Heart left ventricle (tissue), 16 donors: ENCODE results near the gene DCHS2. TPM values are rescaled to one million over a fixed set of nuclear protein-coding genes. Genes with fewer than 3 reads are reported as not detected.

Source experiments
- ATAC-seq, 4 donors: fragments of 200-7000 bp; cut with Tn5 transposase; one replicate each; pipeline ENCODE4 v1.9.1; 2020 to 2022; ENCODE audit warnings: moderate library complexity in 4 of 4, mild to moderate bottlenecking in 3 of 4, moderate number of reproducible peaks in 1 of 4
- DNase-seq, 5 donors: peaks; one replicate each; pipeline ENCODE4 v3.0.0-alpha.2; 2020
- H3K27ac ChIP-seq, 12 donors: fragments of 200-600 bp; sonication (generic) in 4 of 12; one replicate each; pipeline versions ENCODE4 v1.5.0 to v1.8.0; 2016 to 2022; ENCODE audit warnings: mild to moderate bottlenecking in 2 of 12
- H3K27me3 ChIP-seq, 9 donors: fragments of 200-600 bp; sonication (generic) in 2 of 9; one replicate each; pipeline versions ENCODE4 v1.5.1 to v1.8.0; 2016 to 2022; ENCODE audit warnings: mild to moderate bottlenecking in 3 of 9
- H3K36me3 ChIP-seq, 9 donors: fragments of 200-600 bp; sonication (generic) in 2 of 9; one replicate each; pipeline versions ENCODE4 v1.5.0 to v1.8.0; 2018 to 2022; ENCODE audit warnings: mild to moderate bottlenecking in 2 of 9
- H3K4me1 ChIP-seq, 12 donors: fragments of 200-600 bp; sonication (generic) in 4 of 12; one replicate each; pipeline versions ENCODE4 v1.5.0 to v1.8.0; 2016 to 2022; ENCODE audit warnings: mild to moderate bottlenecking in 3 of 12
- H3K4me3 ChIP-seq, 12 donors: fragments of 200-600 bp; sonication (generic) in 4 of 12; one replicate each; pipeline versions ENCODE4 v1.5.0 to v1.8.0; 2017 to 2022; ENCODE audit warnings: mild to moderate bottlenecking in 9 of 12, moderate library complexity in 4 of 12
- H3K9me3 ChIP-seq, 12 donors: fragments of 200-600 bp; sonication (generic) in 4 of 12; one replicate each; pipeline versions ENCODE4 v1.5.0 to v1.8.0; 2016 to 2022; ENCODE audit warnings: mild to moderate bottlenecking in 1 of 12
- POLR2A ChIP-seq, 2 donors: fragments of 450-650 bp; IDR thresholded peaks; one replicate each; pipeline ENCODE4 v1.6.1; 2017; ENCODE audit warnings: antibody characterized with exemption in 2 of 2, mild to moderate bottlenecking in 2 of 2, moderate library complexity in 2 of 2
- WGBS, 4 donors: extraction: QIAGEN DNeasy Blood & Tissue Kit in 2 of 4; methylation state at CpG; one replicate each; pipeline versions ENCODE4 v1.1.5 to v1.1.7; 2013 to 2018; 5-methylcytosine and 5-hydroxymethylcytosine counted together
- intact Hi-C, 10 donors: fragments of 100-400 bp; cut with DNase I; formaldehyde crosslinking; loops; one replicate each; pipeline versions ENCODE4 v1.11.1 to v1.14.2; 2022
- polyA plus RNA-seq, 2 donors: library from polyadenylated mRNA; stranded (reverse); fragments of 200-250 nt; gene quantifications; one replicate each; pipeline ENCODE4 v1.2.3, GENCODE V29; 2013
- total RNA-seq, 9 donors: library from RNA; depleted of rRNA in 2 of 9; stranded (reverse); fragments of >200 nt in 2 of 9; fragmentation: NEBNext Ultra II Directional in 3 of 9; extraction: Animal tissue kit (Norgen Biotek cat#: 25700) in 3 of 9; gene quantifications; one replicate each; pipeline versions ENCODE4 v1.1.0 to v1.2.4, GENCODE V29; 2016 to 2023
- TF ChIP-seq, protein P1 (sequence below), 12 donors: fragments of 200-600 bp; sonication (generic) in 4 of 12; IDR thresholded peaks; one replicate each; pipeline versions ENCODE4 v1.5.0 to v1.8.0; 2018 to 2022; ENCODE audit warnings: antibody characterized with exemption in 12 of 12, mild to moderate bottlenecking in 5 of 12
- donor health status: ischemic (EF 13 %, LVEDD 7.1; RV severe dilation, severe dysfunction).
- donor health status: healthy with polysubstance abuse.
- donor health status: DM: no; HTN: yes; CAD: no.
- donor health status: DM: no; HTN: no; CAD: no.
- donor health status: ischemic (EF 25% LVEDD 6.9; RV normal size, moderate dysfunction).
- donor health status: ischemic (EF 25% LVEDD 5.7; RV mildly dilated, moderate dysfunction).
- donor health status: healthy.
- donor health status: DM: yes; HTN: yes; CAD: no.
- donor health status: ischemic (EF 35%, LVEDD 5.7; RV mildly dilated, moderate dysfunction).
- donor health status: nonischemic (EF 11% LVEDD 7.7; RV severe dilation, severe dysfunction).
- donor health status: DM: yes; HTN: yes; CAD: no.
- donor health status: PGD.
- donor health status: ischemic (EF 29% LVEDD 5.4; RV normal size, mild dysfunction).
- donor health status: nonischemic (EF 23%, LVEDD 6.1; RV moderate dilation, normal function).

DCHS2 gene
- total and polyA plus RNA-seq, 11 donors, result under 0.01 to 0.49 (median 0.15) TPM; not detected in 5

DNA sequence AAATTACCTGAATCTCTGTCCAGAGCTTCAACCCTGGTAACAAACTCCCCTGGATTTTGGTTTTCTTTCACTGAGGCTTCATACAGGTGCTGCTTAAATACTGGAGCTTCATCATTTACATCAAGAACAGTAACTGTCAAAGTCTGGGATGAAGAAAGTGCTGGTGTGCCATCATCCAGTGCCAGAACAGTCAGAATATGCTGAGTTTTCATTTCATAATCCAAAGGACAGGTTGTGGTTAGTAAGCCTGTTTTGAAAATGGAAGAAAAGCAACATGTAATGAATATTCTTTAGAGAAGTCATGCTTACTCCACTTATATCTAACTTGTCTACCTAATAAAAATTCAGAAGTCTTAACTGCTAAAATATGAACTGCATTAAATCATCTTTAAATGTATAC lies 175.9 kb downstream of the DCHS2 start:
- TF ChIP-seq POLR2A (IDR thresholded peaks at IDR 0.05), result no peak
- TF ChIP-seq, protein P1, sequence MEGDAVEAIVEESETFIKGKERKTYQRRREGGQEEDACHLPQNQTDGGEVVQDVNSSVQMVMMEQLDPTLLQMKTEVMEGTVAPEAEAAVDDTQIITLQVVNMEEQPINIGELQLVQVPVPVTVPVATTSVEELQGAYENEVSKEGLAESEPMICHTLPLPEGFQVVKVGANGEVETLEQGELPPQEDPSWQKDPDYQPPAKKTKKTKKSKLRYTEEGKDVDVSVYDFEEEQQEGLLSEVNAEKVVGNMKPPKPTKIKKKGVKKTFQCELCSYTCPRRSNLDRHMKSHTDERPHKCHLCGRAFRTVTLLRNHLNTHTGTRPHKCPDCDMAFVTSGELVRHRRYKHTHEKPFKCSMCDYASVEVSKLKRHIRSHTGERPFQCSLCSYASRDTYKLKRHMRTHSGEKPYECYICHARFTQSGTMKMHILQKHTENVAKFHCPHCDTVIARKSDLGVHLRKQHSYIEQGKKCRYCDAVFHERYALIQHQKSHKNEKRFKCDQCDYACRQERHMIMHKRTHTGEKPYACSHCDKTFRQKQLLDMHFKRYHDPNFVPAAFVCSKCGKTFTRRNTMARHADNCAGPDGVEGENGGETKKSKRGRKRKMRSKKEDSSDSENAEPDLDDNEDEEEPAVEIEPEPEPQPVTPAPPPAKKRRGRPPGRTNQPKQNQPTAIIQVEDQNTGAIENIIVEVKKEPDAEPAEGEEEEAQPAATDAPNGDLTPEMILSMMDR (IDR thresholded peaks at IDR 0.05), result no peak
- Histone ChIP-seq H3K4me1 (no peaks in the 10 kb centered on the region), H3K27me3 (no peaks in the 10 kb centered on the region), H3K27ac (no peak overlapping the region), H3K4me3 (no peak overlapping the region), H3K36me3 (no peaks in the 10 kb centered on the region), H3K9me3 (peaks cover 0 to 12% (median 2%) of the 10 kb centered on the region in 12 donors)
- intact Hi-C loops, result loop anchor here in 2 of 10 donors (10.0 kb wide), 1 partner anchor 531 kb away; the partner anchor contains the start of gene SFRP2 (in 2 of the 2)
- ATAC-seq, result no peak
- DNase-seq, result no peak

DNA sequence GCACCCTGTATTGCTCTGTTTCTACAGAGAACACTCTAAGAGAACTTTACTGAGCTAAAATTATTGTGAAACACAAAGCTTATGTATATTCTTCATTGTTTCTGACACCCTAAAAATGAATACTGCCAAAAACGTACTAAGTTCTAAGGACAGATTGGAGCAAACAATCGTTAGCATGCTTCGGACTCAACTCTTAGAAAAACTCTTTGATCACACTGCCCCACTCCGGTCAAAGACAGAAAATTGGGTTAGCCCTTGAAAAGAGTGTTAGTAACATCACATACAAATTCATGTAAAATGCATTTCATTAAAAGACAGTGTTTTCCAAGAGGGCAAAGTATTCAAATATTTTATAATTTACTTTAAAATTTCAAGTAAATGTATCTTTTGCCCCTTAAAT lies 177.4 kb downstream of the DCHS2 start:
- 36 to 60% (median 42%) methylated on average over 4 of the region's 4 CpGs for WGBS, 4 donors

DNA sequence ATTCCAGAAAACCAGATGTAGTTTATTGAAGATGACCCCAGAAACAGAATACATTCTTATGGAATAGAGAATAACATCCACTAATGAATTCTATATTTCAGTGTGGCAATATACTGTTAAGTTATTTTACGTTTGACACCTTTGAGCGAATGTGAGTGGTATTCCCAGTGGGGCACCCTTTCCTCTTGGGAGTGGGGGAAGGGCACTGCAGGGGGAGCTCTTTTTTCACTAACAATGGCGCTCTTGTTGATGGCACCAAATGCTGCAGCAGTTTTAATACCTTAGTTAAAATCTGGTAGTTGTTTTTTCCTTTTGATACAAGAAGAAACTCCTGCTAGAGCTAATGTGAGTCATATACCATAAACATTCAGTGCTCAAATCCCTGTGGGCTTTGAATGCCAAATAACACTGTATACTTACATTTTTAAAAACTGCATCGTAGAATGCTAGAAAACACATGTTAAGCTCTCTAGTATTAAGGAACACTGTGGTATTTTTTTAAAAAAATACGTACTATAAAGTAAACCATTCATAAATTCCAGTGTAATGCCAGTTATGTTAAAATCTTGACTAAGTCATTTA lies 178.5 kb downstream of the DCHS2 start:
- Histone ChIP-seq H3K27ac (no peak overlapping the region), H3K9me3 (peaks cover 0 to under 1% (median 0%) of the 10 kb centered on the region in 12 donors), H3K4me3 (no peak overlapping the region), H3K36me3 (no peaks in the 10 kb centered on the region), H3K27me3 (no peaks in the 10 kb centered on the region), H3K4me1 (no peaks in the 10 kb centered on the region)
- TF ChIP-seq, protein P1 (IDR thresholded peaks at IDR 0.05), result no peak
- TF ChIP-seq POLR2A (IDR thresholded peaks at IDR 0.05), result no peak
- no peak for ATAC-seq
- 70 to 75% (median 71%) methylated on average over 5 of the region's 5 CpGs for WGBS, 4 donors
- no peak for DNase-seq
- intact Hi-C loops, result loop anchor here in 4 of 10 donors (5.0 to 10.0 kb wide), 3 partner anchors 521 to 528 kb away; partner anchors contain the start of gene SFRP2 (in 3 of the 4)

More for the DNA sequence above, 177.4 kb downstream of the DCHS2 start:
- intact Hi-C loops, result loop anchor here in 4 of 10 donors (5.0 to 10.0 kb wide), 3 partner anchors 522 to 529 kb away; partner anchors contain the start of gene SFRP2 (in 3 of the 4)
- Histone ChIP-seq H3K4me3 (no peak overlapping the region), H3K27ac (no peak overlapping the region), H3K9me3 (peaks cover 0 to 11% (median 2%) of the 10 kb centered on the region in 12 donors), H3K36me3 (no peaks in the 10 kb centered on the region), H3K27me3 (no peaks in the 10 kb centered on the region), H3K4me1 (no peaks in the 10 kb centered on the region)
- no peak for DNase-seq
- no peak for TF ChIP-seq POLR2A (IDR thresholded peaks at IDR 0.05)
- TF ChIP-seq, protein P1 (IDR thresholded peaks at IDR 0.05), result peak in 3 of 12 donors; percentile 13 to 19 (median 15)
- ATAC-seq, result no peak

DNA sequence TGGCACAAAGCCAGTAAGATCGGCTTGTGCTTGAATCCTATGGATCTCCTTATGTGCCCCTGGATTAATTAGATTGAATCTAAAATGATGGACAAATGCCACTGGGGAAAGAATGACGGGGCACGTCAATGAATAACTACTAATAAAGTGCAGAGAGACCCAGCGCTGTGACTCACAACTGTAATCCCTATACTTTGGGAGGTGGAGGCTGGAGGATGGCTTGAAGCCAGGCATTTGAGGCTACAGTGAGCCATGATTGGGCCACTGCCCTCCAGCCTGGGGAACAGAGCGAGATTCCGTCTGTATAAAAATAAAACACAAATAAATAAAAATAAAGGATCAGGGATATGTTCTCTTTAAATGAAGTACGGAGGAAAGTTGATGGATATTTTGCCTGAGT lies 179.4 kb downstream of the DCHS2 start:
- DNase-seq, result no peak
- H3K36me3 ChIP-seq, result no peaks in the 10 kb centered on the region
- TF ChIP-seq POLR2A (IDR thresholded peaks at IDR 0.05), result no peak
- no peaks in the 10 kb centered on the region for H3K4me1 ChIP-seq
- ATAC-seq, result no peak
- H3K27me3 ChIP-seq, result no peaks in the 10 kb centered on the region
- intact Hi-C loops, result loop anchor here in 4 of 10 donors (5.0 to 10.0 kb wide), 3 partner anchors 520 to 527 kb away; partner anchors contain the start of gene SFRP2 (in 3 of the 4)
- 78 to 89% (median 88%) methylated on average over 7 of the region's 7 CpGs for WGBS, 4 donors
- no peak overlapping the region for H3K4me3 ChIP-seq
- H3K9me3 ChIP-seq, result no peaks in the 10 kb centered on the region
- H3K27ac ChIP-seq, result no peak overlapping the region
